Smooth muscle cell (in vitro differentiated cells): ENCODE data around the gene ZAR1L. TPM values are rescaled to one million over a fixed set of nuclear protein-coding genes. Genes with fewer than 3 reads are reported as not detected.

Experiments used
- DNase-seq: peaks from one replicate; lab custom pipeline; 2025; ENCODE audit not compliant: unreplicated experiment; lab: John Stamatoyannopoulos, UW
- H2AFZ ChIP-seq: fragments of 200-600 bp; sonication (generic); 2 replicates; pipeline ENCODE4 v1.6.0; 2016; ENCODE audit warnings: antibody characterized with exemption, low read depth, mild to moderate bottlenecking
- H3F3A ChIP-seq: fragments of 200-600 bp; sonication (generic); 2 replicates; pipeline ENCODE4 v1.6.0; 2017; ENCODE audit warnings: antibody characterized with exemption, low read depth
- H3K27ac ChIP-seq: fragments of 200-600 bp; sonication (generic); 2 replicates; pipeline ENCODE4 v1.5.1; 2016; ENCODE audit warnings: low read depth, mild to moderate bottlenecking
- H3K27me3 ChIP-seq: fragments of 200-600 bp; sonication (generic); 2 replicates; pipeline ENCODE4 v1.6.1; 2016; ENCODE audit warnings: low read depth, mild to moderate bottlenecking
- H3K36me3 ChIP-seq: fragments of 200-600 bp; sonication (generic); 2 replicates; pipeline ENCODE4 v1.5.1; 2016; ENCODE audit warnings: low read depth
- H3K4me1 ChIP-seq: fragments of 200-600 bp; sonication (generic); 2 replicates; pipeline ENCODE4 v1.5.1; 2016; ENCODE audit warnings: low read depth
- H3K4me2 ChIP-seq: fragments of 200-600 bp; sonication (generic); 2 replicates; pipeline ENCODE4 v1.6.0; 2016; ENCODE audit warnings: mild to moderate bottlenecking
- H3K4me3 ChIP-seq: fragments of 200-600 bp; sonication (generic); 2 replicates; pipeline ENCODE4 v1.5.1; 2016; ENCODE audit warnings: mild to moderate bottlenecking
- H3K79me2 ChIP-seq: fragments of 200-600 bp; sonication (generic); 2 replicates; pipeline ENCODE4 v1.6.0; 2016; ENCODE audit warnings: low read depth, mild to moderate bottlenecking
- H3K9ac ChIP-seq: fragments of 200-600 bp; sonication (generic); 2 replicates; pipeline ENCODE4 v1.6.0; 2016; ENCODE audit warnings: low read depth
- H3K9me3 ChIP-seq: fragments of 200-600 bp; sonication (generic); replicated peaks from 2 replicates; pipeline ENCODE4 v1.5.1; 2016; ENCODE audit warnings: low read depth
- H4K20me1 ChIP-seq: fragments of 200-600 bp; sonication (generic); 2 replicates; pipeline ENCODE4 v1.6.0; 2016; ENCODE audit warnings: low read depth
- WGBS: methylation state at CpG from one replicate; pipeline ENCODE4 v1.1.7; 2016; ENCODE audit warnings: low lambda C conversion rate; 5-methylcytosine and 5-hydroxymethylcytosine counted together
- polyA plus RNA-seq: library from polyadenylated mRNA; unstranded; fragments of >200 nt; fragmentation: Nextera tagmentation; extraction: Ambion mirVana; gene quantifications from 2 replicates; pipeline ENCODE4 v1.2.1, GENCODE V29; 2016
- total RNA-seq: library from RNA; depleted of rRNA; stranded (reverse); fragments of >200 nt; gene quantifications from 2 replicates; pipeline ENCODE4 v1.2.3, GENCODE V29; 2014
- TF ChIP-seq, protein P1 (sequence below): fragments of 200-600 bp; sonication (generic); IDR thresholded peaks from 2 replicates; pipeline ENCODE4 v1.5.1; 2017; ENCODE audit warnings: borderline replicate concordance, mild to moderate bottlenecking, antibody characterized with exemption; ENCODE audit not compliant: insufficient read depth, poor library complexity, severe bottlenecking

Gene ZAR1L
- total and polyA plus RNA-seq, 2 experiments from 2014 or later: not detected

- no peaks in the 10 kb centered on the region for H4K20me1 ChIP-seq
- H3K9ac ChIP-seq: no peak overlapping the region
- peaks cover 24% of the 10 kb centered on the region for H3K4me1 ChIP-seq
- H3F3A ChIP-seq: no peaks in the 10 kb centered on the region
- H3K4me2 ChIP-seq: peak overlapping the region; percentile 25
- no peaks in the 10 kb centered on the region for H3K9me3 ChIP-seq
- 29% methylated on average over 6 of the region's 6 CpGs for WGBS
- no peaks in the 10 kb centered on the region for H3K27me3 ChIP-seq
- H3K79me2 ChIP-seq: no peaks in the 10 kb centered on the region
- no peak for DNase-seq
- peak overlapping the region; percentile 66 for H2AFZ ChIP-seq
- H3K4me3 ChIP-seq: no peak overlapping the region
- H3K27ac ChIP-seq: peak overlapping the region; percentile 21
- H3K36me3 ChIP-seq: no peaks in the 10 kb centered on the region
- TF ChIP-seq, protein P1, sequence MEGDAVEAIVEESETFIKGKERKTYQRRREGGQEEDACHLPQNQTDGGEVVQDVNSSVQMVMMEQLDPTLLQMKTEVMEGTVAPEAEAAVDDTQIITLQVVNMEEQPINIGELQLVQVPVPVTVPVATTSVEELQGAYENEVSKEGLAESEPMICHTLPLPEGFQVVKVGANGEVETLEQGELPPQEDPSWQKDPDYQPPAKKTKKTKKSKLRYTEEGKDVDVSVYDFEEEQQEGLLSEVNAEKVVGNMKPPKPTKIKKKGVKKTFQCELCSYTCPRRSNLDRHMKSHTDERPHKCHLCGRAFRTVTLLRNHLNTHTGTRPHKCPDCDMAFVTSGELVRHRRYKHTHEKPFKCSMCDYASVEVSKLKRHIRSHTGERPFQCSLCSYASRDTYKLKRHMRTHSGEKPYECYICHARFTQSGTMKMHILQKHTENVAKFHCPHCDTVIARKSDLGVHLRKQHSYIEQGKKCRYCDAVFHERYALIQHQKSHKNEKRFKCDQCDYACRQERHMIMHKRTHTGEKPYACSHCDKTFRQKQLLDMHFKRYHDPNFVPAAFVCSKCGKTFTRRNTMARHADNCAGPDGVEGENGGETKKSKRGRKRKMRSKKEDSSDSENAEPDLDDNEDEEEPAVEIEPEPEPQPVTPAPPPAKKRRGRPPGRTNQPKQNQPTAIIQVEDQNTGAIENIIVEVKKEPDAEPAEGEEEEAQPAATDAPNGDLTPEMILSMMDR: no peak
Observed at GRCh38 chr13:32284927-32285632, 30.1 kb downstream of the ZAR1L start.

GRCh38 chr13:32282096-32282711 is 33.0 kb downstream of the ZAR1L start:
- 71% methylated on average over 2 of the region's 2 CpGs for WGBS
- H3K9me3 ChIP-seq: no peaks in the 10 kb centered on the region
- H4K20me1 ChIP-seq: no peaks in the 10 kb centered on the region
- H3K36me3 ChIP-seq: no peaks in the 10 kb centered on the region
- TF ChIP-seq, protein P1: no peak
- no peak overlapping the region for H3K4me3 ChIP-seq
- H2AFZ ChIP-seq: no peak overlapping the region
- H3K27me3 ChIP-seq: no peaks in the 10 kb centered on the region
- no peaks in the 10 kb centered on the region for H3F3A ChIP-seq
- H3K4me2 ChIP-seq: no peak overlapping the region
- H3K27ac ChIP-seq: no peak overlapping the region
- H3K4me1 ChIP-seq: peaks cover 11% of the 10 kb centered on the region
- H3K79me2 ChIP-seq: no peaks in the 10 kb centered on the region
- DNase-seq: no peak
- H3K9ac ChIP-seq: no peak overlapping the region

DNA sequence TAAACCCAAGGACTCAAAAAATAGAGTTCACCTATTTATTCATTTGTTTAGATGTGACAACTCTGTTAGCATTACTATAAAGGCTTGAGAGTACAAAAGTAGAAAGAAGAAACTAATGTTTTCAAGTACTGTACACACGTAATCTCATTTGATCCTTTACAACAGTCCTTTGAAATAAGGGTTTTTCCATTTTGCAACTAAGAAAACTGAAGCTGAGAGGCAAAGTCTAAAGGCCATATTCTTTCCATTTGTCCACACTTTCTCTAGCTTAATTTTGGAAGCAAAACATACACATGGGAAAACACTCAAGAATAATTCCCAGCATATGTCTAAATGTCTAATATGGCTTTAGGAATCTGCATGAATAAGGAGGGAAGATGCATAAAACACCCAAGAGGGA is 34.1 kb downstream of the ZAR1L start:
- no peak overlapping the region for H3K27ac ChIP-seq
- no peak for DNase-seq
- H3F3A ChIP-seq: no peaks in the 10 kb centered on the region
- no peaks in the 10 kb centered on the region for H3K9me3 ChIP-seq
- H3K27me3 ChIP-seq: no peaks in the 10 kb centered on the region
- TF ChIP-seq, protein P1: no peak
- H2AFZ ChIP-seq: no peak overlapping the region
- no peak overlapping the region for H3K4me3 ChIP-seq
- H3K4me2 ChIP-seq: no peak overlapping the region
- H3K36me3 ChIP-seq: no peaks in the 10 kb centered on the region
- WGBS: 82% methylated on average over 1 of the region's 1 CpG
- H3K4me1 ChIP-seq: peaks cover 11% of the 10 kb centered on the region
- H4K20me1 ChIP-seq: no peaks in the 10 kb centered on the region
- no peaks in the 10 kb centered on the region for H3K79me2 ChIP-seq
- no peak overlapping the region for H3K9ac ChIP-seq
